Measurements from ENCODE around the gene FAM50A.

FAM50A gene

DNA sequence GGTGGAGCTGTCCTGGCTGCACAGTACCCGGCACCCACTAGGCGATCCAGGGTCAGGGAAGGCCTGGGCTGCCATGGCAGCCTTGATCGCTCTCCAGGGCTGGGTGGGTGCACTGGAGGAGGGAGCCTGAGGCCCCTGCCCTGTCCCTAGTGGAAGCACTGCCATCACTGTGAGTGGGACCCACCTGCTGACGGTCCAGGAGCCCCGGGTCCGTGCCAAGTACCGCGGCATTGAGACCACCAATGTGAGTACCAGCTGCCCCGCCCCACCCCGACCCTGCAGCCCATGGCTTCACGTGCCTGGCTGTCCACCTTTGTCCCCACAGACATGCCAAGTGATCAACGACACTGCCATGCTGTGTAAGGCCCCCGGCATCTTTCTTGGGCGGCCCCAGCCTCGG is 23.0 kb downstream of the FAM50A start:
- no peak for DNase-seq

DNA sequence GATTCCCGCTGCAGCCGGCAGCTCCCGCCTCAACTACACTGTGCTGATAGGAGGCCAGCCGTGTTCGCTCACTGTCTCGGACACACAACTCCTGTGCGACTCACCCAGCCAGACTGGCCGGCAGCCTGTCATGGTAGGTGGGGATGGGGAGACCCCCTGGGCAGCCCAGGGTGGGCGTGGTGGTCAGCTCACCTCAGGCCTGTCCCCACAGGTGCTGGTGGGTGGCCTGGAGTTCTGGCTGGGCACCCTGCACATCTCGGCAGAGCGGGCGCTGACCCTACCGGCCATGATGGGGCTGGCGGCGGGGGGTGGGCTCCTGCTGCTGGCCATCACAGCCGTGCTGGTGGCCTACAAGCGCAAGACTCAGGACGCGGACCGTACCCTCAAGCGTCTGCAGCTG is 23.6 kb downstream of the FAM50A start:
- DNase-seq, result no peak

DNA sequence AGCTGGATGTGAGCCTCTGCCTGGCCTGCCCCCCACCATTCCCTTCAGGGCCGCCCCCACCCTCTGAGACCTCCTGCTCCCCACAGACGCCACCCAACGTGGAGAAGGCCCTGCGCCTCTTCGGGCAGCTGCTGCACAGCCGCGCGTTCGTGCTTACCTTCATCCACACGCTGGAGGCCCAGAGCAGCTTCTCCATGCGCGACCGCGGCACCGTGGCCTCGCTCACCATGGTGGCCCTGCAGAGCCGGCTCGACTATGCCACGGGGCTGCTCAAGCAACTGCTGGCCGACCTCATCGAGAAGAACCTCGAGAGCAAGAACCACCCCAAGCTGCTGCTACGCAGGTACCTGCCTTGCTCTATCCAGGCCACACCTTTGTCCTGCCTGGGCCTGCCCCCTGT is 24.3 kb downstream of the FAM50A start:
- DNase-seq, result no peak

DNA sequence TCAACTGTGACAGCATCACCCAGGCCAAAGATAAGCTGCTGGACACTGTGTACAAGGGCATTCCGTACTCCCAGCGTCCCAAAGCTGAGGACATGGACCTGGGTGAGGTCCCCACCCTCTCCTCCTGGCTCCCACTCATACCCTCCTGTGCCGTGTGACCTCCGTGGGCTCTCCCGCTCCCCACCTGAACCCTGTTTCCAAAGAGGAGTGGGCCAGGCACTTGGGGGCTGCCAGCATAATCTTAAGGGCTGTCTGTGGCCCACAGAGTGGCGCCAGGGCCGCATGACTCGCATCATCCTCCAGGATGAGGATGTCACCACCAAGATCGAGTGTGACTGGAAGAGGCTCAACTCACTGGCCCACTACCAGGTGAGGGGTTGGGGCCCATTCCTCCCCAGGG is 25.2 kb downstream of the FAM50A start:
- DNase-seq, result no peak

DNA sequence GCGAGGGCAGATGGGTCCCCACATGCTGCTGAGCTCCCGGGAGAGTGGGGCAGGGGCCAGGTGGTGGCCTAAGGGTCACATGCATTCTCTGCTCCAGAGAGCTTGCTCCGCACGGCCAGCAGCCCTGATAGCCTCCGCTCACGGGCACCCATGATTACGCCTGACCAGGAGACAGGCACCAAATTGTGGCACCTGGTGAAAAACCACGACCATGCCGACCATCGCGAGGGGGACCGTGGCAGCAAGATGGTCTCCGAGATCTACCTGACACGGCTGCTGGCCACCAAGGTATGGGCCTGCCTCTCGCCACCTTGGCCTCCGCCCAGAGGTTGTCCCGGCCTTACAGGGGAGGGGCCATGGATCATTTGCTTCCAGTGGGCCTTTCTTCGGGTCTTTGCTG is 25.9 kb downstream of the FAM50A start:
- DNase-seq, result no peak

DNA sequence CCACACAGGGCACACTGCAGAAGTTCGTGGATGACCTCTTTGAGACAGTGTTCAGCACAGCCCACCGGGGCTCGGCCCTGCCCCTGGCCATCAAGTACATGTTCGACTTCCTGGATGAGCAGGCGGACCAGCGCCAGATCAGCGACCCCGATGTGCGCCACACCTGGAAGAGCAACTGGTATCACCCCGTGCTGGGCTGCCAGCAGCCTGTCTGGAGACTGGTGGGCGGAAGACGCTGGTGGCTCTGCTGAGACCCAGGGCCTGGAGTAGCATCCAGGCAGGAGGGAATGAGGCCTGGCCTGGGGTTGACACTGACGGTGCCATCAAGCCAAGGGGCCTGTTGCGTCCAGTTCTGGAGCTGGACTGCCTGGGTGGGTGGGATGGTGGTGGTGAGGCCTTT is 26.5 kb downstream of the FAM50A start:
- no peak for DNase-seq

DNA sequence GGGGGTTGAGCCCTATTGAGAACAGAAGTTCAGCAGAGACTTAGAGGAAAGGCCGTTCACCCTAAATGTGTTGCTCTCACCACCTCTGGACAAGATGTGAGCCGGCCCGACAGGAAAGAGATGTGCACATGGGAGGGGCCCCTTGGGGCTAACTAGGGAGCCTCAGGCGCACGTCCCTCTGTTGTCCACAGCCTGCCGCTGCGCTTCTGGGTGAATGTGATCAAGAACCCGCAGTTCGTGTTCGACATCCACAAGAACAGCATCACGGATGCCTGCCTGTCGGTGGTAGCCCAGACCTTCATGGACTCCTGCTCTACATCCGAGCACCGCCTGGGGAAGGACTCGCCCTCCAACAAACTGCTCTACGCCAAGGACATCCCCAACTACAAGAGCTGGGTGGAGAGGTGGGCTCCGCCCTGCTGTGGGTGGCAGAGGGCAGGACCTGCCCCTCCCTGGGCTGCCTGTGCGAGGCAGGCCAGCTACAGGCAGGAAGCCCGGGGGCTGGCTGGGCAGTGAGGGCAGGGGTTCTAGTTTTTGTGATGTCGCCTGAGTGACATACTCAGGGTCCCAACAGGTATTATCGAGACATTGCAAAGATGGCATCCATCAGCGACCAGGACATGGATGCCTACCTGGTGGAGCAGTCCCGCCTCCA is 27.1 kb downstream of the FAM50A start:
- DNase-seq, result no peak

DNA sequence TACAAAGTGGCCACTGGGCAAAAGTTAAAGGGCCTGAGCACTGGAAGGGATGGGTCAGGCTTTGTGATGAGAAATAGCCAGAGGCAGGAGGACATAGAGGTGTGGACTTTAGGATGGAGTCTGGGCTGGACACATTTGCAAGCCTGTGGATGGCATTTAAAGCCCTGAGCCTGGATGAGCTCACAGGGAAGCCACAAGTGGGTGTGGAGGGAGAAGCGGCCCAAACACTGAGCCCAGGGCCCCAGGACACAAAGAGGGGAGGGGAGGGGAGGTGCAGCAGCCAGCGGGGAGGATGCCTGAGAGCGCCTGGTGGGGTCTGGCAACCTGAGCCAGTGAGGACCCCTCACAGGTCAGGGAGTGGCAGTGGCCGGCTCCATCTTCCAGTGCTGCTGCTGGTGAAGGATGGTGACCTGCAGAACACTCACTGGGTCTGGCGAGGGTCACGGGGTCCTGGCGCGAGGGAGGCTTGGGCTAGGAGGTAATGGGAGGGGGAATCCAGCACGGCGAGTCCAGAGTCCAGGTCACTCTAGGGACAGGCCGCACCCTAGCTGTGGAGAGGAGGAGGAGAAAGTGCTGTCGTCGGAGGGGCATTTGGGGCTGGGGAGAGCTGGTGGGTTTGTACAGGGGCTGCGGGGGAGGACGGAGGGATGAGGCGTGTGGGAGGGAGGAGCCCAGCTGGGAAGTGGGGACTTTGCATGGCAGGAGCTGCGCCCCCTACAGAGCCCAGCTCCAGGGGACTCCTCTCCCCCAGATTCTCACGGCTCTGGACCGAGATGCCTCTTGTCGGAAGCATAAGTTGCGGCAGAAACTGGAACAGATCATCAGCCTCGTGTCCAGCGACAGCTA is 28.1 kb downstream of the FAM50A start:
- DNase-seq, result no peak

DNA sequence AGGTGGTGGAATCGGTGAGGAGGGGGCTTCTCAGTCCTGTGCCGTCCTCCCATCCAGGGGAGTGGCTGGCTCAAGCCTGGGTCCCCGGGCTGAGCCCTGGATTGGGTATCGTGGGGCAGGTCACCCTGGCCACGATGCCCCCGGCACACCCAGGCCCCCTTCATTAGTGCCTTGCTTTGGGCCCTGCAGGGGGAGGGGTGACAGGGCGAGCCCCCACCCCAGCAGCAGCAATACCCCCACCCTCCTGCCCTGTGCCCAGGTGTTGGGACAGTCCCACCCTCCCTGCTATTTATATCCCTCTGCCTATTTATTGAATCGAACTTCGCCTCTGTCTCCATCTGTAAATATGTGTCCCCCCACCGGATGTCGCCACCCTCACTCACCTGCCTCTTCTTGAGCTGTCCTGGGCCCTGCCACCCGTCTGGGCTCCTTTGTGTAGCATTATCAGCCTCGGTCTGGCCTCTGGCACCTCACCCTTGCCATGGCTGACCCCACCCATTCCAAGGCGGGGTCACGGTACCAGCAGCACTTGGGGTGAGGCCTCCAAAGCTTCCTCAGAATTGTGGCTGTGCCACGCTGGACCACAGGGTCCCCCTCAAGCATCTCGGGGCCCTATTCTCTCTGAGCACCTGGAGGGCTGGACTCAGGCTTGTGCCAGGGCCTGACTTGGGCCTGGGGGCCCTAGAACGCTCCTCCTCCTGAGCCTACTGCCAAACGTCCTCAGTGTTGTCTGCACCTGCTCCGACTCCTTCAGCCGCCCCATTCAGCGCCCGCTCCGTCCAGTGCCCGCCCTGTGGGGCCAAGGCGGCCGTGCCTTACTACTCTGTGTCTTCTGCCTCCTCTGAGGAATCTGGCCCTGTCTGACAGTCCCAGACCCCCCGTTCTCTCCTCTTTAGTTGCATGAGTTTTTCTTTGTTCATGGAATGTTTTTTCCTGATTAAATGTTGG is 29.0 kb downstream of the FAM50A start:
- DNase-seq, result no peak

DNA sequence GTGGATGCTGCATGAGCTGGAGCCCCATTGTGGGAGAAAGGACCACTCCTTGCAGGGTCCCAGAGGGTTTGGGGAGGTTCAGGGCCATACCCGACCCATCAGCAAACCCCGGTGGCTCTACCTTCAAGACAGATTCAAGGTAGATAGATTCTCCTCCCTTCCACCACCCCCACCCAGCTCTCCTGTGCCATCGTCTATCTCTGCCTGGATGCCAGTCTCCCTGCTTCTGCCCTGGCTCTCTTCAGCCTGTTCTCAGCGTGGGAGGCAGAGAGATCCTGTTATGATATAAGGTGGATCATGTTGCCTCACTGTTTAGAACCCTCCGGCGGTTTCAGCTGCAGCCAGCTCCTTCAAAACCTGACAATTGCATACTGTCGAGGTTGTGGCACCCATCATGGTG is 29.7 kb downstream of the FAM50A start:
- DNase-seq, result no peak

DNA sequence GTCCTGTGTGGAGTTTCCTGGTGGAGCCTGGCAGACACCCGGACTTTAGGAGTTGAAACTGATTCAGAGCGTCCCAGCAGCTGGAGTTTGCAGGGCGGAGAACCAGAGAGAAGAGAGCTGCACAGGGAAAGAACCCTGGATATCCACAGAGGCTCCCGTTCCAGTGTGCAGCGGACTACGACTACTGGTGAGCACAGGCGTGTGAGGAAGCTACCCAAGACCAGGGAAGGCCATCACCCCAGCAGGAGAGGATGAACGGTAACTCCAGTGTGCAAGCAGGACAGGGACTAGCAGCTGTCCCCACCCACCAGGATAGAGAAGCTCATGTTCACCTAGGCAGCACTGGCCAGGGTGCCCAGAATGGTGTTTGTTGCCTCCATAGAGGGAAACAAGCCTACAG is 32.9 kb downstream of the FAM50A start:
- DNase-seq, result no peak

DNA sequence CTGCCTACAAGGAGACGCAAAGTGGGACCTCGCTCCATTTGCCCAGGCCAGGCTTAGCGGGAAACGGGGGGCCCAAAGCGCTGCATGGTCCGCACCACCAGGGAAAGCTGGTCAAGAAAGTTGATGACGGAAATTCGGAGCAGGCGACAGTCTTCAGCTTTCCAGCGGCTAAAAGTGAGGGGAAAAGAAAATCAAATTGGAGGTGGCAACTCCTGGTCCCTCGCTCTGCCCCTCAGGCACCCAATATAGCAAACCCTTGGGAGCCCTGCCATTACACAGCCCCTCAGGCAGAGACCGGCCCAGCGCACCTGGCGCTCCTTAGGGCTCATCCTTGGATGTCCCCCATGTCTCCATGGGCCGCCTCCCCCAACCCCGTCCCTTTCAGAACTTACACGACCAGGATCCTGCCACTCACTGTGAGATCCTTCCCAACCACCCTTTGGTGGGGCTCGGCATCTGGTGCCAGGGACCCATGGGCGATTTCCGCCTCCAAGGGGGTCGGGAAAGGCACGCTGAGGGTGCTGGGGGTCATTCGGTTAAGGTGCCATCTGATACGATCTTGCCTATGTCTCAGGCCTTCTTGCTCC is 34.0 kb downstream of the FAM50A start:
- no peak for DNase-seq

DNA sequence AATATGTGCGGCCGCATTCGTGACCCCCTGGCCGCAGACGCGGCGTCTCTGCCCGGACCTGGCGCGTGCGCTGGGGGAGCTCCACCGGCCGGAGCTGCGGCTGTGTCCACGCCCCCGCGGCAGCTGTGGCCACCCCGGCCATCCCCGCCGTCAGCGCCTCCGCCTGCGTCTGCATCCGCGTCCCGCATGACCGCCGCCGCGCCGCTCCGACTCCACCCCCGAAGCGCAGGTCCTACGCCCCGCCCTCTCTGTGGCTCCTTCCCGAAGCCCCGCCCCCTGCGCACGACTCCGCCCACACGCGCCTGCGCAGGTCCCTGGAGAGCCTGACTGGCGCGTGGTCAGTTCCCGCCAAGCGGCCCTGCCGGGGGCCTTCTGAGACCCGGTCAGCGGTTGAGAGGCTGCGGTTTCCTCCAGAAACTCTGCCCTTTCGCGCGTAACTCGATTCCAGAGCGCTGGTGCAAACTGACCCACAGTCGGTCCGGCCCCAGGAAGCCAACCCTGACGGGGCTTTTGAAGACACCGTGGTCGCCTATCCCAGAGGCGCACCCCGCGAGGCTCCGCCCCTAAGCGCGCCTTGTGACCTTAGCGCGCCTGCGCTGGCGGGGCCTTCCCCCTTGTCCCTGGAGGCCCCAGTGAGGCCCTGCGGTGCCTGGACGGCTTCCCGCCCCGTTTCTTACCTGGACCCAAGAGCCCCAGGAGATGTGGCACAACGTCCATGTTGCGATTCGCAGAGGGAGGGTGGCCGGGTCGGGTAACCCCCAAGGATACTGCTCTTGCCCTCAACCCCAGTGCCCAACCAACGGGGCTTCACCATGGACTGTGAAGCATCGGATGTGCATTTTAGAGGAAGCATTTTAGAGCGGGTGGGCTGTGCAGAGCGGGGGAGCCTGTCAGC is 35.0 kb downstream of the FAM50A start, which contains the start of gene LAGE3:
Gene LAGE3, minus strand, starts transcription at position 554 of the 895 bp plus-strand sequence. Its CDS starts 366 bp downstream, at position 188.
- DNase-seq, result peak; percentile 95

DNA sequence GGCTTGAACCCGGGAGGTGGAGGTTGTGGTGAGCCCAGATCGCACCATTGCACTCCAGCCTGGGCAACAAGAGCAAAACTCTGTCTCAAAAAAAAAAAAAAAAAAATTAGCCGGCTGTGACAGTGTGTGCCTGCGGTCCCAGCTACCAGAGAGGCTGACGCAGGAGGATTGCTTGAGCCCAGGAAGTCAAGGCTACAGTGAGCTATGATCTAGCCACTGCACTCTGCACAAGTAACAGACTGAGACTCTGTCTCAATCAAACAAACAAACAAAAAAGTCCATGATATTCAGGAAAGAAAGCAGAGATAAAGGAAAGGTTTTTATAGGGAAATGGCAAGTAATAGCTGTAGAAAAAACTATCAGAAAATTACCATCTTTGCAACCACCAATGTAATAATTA is 37.3 kb downstream of the FAM50A start:
- DNase-seq, result no peak

DNA sequence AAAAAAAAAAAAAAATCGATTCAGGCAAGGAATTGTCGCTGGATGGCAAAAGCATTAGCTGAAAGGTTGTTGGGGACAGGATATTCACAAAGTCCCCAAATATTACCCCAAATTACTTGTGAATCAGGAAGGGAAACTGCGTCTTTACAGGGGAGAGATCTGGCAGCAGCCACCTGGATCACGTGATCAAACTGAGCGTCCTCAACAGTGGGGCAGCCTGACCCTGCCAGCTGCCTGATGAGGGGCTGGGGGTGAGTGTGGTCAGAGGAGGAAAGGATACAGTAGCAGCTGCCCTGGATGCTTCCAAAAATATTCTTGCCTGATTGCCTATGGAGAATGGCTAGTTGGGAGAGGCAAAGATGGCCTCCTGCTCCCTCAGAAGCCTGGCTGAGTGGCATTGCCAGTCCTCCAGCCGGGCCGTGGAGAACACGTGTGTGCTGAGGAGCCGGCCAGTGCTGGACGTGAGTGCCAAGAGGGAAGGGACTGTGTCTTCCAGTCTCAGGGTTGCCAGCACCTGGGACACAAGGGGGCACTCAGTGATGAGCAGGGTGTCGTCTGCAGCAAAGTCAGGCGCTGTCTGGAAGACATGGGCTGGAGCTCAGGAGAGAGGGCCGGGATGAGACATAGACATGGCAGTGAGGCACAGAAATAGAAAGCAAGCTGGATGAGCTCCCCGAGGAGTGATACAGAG is 38.1 kb downstream of the FAM50A start:
- no peak for DNase-seq

DNA sequence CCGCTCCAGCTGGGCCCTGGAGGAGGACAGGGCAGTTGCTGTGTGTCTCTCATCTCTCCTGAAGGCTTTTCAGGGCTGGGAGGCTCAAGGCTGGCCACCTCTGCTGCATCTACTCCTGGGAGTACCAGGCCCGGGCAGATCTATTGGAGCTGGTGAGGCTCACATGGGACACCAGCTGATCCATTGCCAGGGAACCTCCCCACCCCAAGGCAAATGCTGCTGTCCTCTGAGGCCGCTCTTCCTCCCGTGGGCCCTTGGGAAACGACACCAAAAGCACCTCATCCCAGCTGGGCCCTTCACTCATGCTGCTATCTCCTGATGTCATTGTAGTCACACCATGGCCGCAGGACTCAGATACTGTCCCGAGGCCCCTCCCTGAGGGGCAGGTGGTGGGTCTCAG is 38.8 kb downstream of the FAM50A start:
- no peak for DNase-seq

DNA sequence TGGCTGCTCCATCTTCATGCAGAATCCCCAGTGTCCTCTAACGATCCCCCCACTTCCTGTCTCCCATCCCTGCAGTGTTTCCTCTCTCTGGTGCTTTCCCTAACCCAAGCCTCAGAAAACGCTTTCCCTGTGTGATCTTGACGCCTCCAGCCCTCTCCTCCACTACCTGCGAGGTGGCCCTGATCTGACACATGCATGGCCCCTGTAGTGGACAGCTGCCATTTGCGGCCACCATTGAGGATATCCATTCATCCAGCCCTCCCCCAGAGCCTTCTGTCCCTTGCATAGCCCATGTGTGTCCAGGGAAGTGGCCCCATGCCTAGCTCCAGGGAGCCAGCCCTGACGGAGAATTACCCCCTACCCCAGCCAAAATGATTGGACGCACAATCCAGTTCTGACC is 39.4 kb downstream of the FAM50A start:
- DNase-seq, result no peak

DNA sequence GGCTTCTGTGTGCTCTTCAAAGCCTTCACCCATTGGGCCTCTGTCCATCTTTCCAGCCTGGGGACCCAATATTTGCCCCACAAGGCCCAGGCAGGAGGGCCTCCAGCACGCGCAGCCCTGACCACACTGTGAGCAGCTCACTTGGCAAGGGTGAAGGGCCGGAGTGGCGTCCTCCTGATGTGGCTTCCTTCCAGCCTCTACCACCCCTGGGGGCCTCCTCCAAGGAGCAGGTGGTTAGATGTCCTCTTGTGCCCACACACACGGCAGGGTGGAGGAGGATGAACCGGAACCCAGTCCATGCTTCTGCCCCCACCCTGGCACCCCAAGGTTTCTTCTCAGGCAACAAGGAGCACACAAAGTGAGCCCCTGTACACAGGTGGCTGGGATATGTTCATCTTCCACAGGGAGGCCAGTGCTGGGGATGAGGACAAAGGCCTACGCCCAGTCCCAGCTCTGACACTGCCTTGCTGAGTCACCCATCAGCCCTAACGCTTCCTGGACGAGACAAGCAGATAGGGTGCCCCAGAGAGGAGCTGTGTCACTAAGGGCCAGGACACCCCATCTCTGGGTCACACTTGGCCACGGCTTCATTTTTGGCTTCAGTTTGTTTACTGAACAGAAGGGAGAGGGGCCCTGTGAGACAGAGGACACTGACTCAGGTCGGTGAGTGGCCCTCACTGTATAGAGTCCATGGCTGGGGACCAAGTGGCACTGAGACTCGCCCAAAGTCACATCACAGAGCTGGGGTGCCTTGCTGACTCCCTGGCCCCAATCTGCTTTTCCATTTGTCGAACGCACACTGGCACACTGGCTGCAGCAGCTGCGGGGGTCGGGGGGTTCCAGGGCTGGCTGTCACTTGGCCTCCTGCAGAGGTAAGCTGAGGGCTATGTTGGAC is 40.6 kb downstream of the FAM50A start:
- DNase-seq, result no peak

DNA sequence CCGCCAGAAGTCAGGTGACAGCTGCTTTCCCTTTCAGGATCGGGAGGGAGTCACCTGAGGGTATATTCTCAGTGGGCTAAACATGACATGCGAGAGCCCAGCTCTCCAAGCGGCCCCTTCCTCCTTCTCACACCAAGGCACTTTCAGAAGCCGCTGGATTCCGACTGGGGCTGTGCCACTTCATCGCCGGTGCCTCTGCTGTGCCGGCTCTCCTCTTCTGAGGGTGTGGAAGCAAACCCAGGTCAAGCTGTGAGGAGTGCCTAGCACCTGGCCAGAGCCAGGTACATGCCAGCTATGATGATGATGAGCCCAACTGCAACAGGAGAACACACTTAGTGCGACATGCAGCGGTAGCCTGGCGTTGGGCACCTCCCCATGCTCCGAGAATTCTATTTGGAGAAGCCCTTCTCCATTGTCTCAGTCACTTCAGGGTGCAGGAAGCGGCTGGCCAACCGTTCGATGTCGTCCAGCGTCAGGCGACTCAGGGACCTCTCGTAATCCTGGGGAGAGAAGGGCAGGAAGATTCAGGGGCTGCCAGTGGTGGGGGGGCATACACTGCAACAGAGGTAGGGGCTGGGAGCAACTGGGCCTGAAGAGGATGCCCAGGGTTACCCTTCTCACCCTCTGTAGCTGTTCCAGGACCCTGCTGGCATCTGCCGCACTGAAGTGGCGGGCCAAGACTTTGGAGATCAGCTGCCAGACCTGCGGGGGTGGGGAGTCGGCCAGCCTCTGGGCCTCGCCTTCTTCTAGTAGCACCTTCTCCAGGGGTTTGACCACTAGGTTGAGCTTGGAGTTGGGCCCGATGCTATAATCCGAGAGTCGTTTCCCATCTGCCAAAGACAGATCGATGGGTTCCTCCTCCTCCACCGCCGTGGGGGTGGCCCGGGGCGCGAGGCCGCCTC is 41.5 kb downstream of the FAM50A start:
- DNase-seq, result no peak

All from CD4-positive, alpha-beta T cell treated with Interleukin-17A for 4 hours (primary cell).